GM12873 (cell line): ENCODE data around the gene TSHZ3.

Source experiments
- TF ChIP-seq, protein P1 (sequence below): IDR thresholded peaks from 2 replicates; pipeline ENCODE4 v1.5.1; 2012; ENCODE audit warnings: low read depth, mild to moderate bottlenecking, moderate library complexity, low read length, control low read depth; ENCODE audit not compliant: insufficient read depth; ENCODE audit errors: missing control alignments

TSHZ3 gene

DNA sequence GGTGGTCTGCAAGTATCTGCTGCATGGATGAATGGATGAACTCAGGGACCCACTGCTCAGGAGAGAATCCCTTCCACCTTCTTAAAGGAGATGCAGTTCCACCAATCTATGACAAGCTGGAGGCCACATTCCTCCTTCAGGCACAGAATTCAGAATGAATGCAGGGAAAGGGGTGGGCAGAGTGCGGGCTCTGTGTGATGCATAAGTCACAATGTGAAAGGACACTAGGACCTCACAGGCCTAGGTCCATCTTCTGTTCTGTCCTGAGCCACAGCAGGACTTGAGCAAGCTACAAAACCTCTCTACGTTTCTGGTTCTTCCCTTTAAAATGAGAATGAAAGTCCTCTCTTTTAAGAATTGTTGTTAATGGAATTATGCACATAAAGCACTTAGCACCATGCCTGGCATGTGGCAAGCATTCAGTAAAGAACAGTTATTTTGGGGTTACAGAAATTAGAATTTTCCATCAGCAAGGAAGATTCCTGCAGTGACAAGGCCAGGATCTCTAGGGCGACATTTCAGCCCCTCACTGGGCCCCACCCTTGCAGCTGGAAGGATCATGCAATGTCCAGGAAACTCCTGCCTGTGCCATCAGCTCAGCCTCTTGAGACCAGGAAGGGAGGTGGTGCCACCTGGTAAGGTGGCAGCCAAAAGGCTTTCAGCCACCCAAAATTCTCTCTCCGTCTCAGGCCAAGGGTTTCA is 38.7 kb downstream of the TSHZ3 start:
- TF ChIP-seq, protein P1, sequence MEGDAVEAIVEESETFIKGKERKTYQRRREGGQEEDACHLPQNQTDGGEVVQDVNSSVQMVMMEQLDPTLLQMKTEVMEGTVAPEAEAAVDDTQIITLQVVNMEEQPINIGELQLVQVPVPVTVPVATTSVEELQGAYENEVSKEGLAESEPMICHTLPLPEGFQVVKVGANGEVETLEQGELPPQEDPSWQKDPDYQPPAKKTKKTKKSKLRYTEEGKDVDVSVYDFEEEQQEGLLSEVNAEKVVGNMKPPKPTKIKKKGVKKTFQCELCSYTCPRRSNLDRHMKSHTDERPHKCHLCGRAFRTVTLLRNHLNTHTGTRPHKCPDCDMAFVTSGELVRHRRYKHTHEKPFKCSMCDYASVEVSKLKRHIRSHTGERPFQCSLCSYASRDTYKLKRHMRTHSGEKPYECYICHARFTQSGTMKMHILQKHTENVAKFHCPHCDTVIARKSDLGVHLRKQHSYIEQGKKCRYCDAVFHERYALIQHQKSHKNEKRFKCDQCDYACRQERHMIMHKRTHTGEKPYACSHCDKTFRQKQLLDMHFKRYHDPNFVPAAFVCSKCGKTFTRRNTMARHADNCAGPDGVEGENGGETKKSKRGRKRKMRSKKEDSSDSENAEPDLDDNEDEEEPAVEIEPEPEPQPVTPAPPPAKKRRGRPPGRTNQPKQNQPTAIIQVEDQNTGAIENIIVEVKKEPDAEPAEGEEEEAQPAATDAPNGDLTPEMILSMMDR, result no peak

- TF ChIP-seq, protein P1, result no peak
Measured at GRCh38 chr19:31308781-31309180, 40.5 kb downstream of the TSHZ3 start.

DNA sequence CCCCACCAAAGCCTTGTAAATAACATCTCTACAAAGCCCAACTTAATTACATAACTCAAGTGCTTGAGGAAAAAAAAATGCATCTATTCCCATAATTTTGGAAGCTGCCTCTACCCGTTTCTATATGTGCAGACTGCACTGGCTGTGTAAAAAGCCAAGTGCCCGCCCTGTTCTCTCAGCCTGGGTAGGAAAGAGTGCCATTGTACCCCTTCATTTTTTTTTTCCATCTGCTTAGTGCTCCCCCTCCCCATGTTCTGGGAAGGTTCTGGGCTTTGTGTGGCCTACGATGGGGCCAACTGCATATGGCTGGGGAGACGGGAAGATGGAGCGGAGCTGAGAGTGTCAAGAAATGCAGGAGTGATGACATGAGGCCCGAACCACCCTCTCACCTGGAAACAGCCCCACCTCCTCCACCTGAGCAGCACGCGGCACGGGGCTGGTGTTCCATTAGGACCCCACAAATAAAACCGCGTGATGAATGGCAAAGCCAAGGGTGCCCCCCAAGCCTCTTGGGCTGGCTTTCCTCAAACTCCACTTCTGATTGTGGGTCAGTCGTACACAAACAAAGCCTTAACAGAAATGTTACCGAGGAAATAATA is 42.1 kb downstream of the TSHZ3 start:
- TF ChIP-seq, protein P1, result no peak

DNA sequence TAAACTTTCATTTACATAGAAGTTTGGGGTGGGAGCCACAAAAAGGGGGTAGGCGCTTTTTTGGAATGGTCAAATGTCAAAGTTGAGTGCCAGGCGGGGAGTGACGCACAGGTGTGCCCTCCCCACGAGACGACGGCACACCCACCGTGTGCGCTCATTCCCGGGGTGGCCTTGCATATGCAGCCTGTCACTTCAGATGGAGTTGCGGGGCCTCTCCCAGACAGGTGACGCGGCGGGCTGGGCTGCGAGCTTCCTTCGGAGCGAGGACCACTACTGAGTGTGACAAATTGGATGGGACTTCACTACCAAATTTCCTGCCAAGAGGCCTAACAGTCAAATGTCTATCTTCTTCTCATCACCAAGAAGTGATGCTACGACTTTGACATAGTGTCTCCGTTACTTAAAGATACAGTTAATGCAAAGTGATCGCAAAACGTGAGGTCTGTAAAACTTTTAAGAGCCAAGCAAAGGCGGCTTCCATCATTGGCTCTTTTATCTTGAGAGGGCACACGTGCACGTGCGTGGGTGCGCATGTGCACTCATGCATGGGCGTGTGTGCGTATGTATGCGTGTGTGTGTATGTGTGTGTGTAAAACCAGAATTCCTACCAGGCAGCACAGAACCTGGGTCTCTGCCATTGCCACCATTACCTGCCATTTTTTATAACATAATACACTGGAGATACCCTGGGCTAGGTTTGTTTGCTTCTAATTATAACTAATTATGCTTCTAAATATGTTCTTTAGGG is 43.1 kb downstream of the TSHZ3 start:
- TF ChIP-seq, protein P1, result no peak

DNA sequence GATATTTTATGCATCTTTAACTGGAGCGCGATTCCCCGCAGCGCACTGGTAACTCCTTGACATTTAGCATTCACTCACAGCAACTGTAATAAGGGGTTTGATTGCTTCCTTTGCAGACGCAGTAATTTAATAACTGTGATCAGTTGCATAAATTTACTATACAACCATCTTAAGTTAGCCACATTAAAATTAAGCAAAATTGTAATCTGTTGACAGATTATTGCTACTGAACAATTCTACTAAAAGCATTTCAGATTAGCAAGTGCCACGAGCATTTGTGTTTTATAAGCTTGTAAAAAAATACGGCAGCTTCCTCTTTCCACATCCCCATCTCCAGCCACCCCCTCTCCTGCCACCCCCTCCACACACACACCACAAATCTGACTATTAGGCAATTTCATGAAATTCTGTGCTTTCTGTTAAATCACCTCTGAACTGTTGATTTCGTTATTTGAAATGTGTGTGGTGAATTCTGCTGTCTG is 44.4 kb downstream of the TSHZ3 start:
- TF ChIP-seq, protein P1, result no peak

- TF ChIP-seq, protein P1, result no peak
Measured at GRCh38 chr19:31303262-31303815, 45.9 kb downstream of the TSHZ3 start.
